GM23248 (cell line): ENCODE results near the gene GPR176.

Experiments used
- EZH2 ChIP-seq: fragments of 200-600 bp; sonication (generic); IDR thresholded peaks from 2 replicates; pipeline ENCODE4 v1.6.1; 2018; ENCODE audit warnings: antibody characterized with exemption, mild to moderate bottlenecking; ENCODE audit not compliant: insufficient read depth, poor library complexity, severe bottlenecking
- EZH2phosphoT487 ChIP-seq: fragments of 200-600 bp; sonication (generic); IDR thresholded peaks from 2 replicates; pipeline ENCODE4 v1.6.1; 2018; ENCODE audit warnings: antibody characterized with exemption, moderate library complexity, mild to moderate bottlenecking, low read depth; ENCODE audit not compliant: insufficient read depth

GRCh38 chr15:39808909-39809308, 111.2 kb downstream of the GPR176 start:
- TF ChIP-seq EZH2phosphoT487 (no peak), EZH2 (no peak)
